D721Med (cell line): Measurements from ENCODE around the gene LYL1.

Experiments used
- DNase-seq: peaks from one replicate; pipeline ENCODE4 v3.0.0; 2011; ENCODE audit warnings: low spot score; ENCODE audit not compliant: insufficient read length
- FAIRE-seq: peaks from 2 replicates; lab custom pipeline; 2011; peaks lifted over from hg19 to GRCh38; lab: Jason Lieb, UNC
- CTCF ChIP-seq: IDR thresholded peaks from 2 replicates; pipeline ENCODE4 v1.5.1; 2012; ENCODE audit warnings: mild to moderate bottlenecking, control low read depth; ENCODE audit not compliant: insufficient read depth; ENCODE audit errors: missing control alignments

The LYL1 gene

GRCh38 chr19:13127811-13128575 lies 25.3 kb upstream of the LYL1 start:
- DNase-seq (no peak), FAIRE-seq (no peak)
- TF ChIP-seq CTCF: no peak

- DNase-seq (no peak), FAIRE-seq (no peak)
- no peak for TF ChIP-seq CTCF
Observed at GRCh38 chr19:13127051-13127450, 24.4 kb upstream of the LYL1 start.

- no peak for TF ChIP-seq CTCF
- FAIRE-seq (no peak), DNase-seq (no peak)
Observed at GRCh38 chr19:13122980-13123957, 20.6 kb upstream of the LYL1 start.

GRCh38 chr19:13122275-13122878 lies 19.7 kb upstream of the LYL1 start:
- no peak for DNase-seq
- TF ChIP-seq CTCF: no peak
- no peak for FAIRE-seq

GRCh38 chr19:13121551-13122274 lies 19.1 kb upstream of the LYL1 start:
- FAIRE-seq (no peak), DNase-seq (no peak)
- no peak for TF ChIP-seq CTCF

- DNase-seq (no peak), FAIRE-seq (no peak)
- TF ChIP-seq CTCF: no peak
Observed at GRCh38 chr19:13120817-13121216, 18.2 kb upstream of the LYL1 start.
